ENCODE data around the gene LCN10.
"Not testable (repeated sequence)": the region's sequence is repeated elsewhere in the genome, so short reads cannot be mapped to it uniquely, and the experiment has no call there.

LCN10 gene
- 0 reads per million in 4 donors for total RNA-seq

DNA sequence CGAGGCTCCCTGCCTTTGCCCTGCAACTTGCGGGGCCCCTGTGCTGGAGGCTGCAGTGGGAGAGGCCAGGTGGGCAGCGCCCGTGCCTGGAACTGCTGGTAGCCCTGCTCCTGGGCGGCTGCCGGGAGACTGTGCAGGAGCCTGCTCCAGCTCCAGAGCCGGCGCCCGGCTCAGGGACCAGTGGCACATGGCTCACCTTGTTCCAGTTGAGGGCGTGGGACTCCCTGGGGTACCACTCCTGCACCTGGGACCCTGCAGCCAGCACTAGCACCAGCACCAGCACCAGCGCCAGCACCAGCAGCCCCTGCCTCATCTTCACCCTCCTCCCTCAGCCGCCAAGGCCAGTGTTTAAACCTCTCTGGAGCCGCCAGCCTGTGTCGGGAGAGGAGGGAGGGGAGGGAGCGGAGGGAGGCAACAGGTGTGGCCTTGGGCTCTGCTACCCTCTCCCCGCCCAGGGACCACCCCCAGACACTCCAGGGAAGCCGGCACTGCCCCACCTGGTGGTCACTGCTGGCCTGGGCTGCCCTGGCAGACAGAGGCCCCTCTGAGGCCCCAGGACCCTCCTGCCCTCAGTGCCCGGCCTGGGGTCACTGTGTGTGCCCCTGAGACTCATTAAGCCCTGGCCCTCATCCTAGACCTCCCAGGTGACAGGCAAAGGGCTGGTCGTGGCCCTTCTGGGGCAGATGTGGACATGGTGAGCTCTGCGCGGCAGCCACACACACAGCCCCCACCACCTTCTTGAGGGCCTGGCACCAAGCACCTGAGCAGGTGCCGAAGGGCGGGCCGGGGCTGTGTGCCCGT lies at the start of gene LCN10:
LCN10 (minus strand) TSS at position 350 of the 801 bp plus-strand sequence; CDS start at position 313, 37 bp downstream.
- DNase-seq: no peak

DNA sequence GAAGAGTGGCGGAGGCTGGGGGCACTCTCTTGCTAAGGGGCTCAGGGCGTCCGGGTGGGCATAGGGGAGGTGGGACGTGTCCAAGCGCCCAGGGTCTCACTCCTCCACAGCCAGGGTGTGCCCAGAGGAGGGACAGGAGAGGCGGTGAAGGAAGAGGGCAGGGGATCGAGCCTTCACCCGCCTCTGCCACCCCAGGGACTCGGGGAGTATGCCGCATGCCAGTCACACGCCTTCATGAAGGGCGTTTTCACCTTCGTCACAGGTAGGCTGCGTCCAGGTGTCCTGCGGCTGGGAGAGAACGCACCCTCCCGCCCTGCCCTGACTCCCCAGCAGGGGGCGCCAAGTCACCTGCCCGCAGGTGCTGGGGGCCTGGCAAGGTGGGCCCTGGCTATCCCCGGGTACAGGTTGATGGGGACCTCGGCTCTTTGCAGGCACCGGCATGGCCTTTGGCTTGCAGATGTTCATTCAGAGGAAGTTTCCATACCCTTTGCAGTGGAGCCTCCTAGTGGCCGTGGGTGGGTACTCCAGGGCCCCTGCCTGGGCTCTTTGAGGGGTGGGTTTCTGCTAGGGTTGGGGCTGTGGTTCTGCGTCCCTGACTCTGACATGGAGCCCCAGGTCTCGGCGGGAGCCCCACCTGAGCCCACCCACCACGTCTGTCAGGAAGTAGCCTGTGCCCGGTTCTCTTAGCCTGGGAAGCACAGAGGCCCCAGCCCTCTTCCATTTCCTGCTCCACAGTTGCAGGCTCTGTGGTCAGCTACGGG lies 49.0 kb upstream of the LCN10 start:
- peak; percentile 52 to 66 (median 62) for DNase-seq

DNA sequence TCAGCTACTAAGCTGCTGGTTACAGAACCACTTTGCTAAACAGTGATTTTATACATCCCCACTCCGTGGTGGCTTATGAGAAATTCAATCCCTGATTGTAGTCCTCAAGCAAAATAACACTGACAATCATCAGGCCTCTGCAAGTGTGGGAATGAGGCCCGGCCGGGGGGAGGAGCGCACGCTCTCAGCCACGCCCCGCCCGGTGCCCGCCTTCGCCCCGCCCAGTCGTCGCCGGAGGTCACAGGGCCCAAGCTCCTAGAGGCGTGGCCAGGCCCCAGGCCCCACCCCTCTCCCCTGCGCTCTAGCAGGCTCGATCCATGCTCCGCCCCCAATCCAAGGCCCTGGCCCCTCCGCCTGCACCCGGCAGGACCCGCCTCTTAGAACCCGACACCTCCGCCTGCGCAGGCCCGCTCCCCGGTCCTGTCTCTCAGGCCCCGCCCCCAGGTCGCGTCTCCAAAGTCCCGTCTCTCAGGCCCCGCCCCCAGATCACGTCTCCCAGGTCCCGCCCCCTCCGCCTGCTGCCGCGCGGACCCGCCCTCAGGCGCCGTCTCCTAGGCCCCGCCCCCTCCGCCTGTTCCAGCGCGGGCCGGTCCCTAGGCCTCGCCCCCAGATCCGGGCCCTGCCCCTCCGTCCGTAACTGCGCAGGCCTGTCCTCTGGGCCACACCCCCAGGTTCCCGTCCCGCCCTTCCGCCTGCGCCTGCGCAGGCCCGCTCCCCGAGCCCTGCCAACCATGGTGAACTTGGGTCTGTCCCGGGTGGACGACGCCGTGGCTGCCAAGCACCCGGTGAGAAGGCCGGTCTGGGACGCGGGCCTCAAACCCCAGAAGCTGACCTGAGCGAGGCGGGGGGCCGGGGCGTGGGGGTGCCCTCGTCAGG lies 48.1 kb upstream of the LCN10 start, which contains the start of gene TMEM141:
TMEM141 (plus strand) TSS at position 705 of the 876 bp plus-strand sequence; CDS start at position 732, 27 bp downstream.
- peak; percentile 99 to 100 (median 100) for DNase-seq

DNA sequence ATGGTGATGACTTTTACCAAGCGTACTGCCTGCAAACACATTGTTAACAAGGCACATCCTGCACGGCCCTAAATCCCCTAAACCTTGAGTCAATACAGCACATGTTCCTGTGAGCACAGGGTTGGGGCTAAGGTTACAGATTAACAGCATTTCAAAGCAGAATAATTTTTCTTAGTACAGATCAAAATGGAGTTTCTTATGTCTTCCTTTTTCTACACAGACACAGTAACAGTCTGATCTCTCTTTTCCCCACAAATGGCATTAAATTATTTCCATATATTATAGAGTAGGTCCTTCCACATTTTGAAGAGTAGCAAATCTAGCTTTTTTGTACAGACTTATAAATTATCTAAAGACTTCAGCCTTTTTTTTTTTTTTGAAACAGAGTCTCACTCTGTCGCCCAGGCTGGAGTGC lies 46.8 kb upstream of the LCN10 start:
- no peak for DNase-seq

DNA sequence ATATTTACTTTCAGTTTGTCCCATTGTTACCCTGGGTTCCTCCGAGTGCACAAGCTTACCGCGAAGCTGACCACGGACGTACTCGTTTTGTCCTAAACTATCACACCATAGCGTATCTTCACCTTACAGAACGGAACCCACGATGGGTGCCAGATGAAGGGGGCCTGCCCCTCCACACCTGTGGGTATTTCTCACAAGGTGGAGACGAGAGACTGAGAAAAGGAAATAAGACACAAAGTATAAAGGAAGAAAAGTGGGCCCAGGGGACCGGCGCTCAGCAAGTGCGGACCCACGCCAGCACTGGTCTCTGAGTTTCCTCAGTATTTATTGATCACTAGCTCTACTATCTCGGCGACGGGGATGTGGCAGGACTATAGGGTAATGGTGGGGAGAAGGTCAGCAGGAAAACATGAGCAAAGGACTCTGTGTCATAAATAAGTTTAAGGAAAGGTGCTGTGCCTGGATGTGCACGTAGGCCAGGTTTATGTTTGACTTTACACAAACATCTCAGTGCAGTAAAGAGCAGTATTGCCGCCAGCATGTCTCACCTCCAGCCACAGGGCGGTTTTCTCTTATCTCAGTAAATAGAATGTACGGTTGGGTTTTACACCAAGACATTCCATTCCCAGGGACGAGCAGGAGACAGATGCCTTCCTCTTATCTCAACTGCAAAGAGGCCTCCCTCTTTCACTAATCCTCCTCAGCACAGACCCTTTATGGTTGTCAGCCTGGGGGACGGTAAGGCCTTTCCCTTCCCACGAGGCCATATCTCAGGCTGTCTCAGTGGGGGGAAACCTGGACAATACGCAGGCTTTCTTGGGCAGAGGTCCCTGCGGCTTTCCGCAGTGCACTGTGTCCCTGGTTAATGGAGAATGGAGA lies 46.1 kb upstream of the LCN10 start:
- not testable (repeated sequence) for DNase-seq

DNA sequence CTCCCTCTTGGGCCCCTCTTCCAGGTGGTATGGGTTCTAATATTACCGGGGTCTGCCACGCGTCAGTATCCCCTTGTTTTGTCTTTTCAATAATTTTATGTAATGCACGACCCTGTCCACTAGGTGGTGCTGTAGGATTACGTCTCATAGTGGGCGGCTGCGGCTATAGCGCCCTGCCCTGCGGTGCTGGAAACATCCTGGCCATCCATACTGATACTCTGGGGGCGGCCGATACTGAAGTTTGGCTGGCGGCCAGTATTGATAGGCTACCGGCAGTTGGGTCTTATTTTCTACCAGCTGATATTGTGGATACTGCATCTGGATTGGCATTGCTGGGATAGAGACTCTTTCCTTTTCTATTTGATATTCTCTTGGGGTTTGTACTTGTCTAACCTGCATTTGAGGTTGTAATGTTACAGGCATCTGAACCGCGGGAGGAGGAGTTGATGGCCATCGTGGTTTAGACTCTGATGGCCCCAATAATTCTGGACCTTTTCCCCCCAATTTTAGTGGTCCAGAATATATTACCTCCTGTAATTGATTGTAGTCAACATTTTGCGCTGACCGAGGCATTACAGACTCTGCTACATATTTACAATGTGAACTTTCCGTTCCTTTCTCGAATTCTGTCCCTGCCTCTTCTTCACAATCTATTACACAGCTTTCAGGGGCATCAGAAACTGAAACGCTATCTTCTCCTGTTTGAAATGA lies 45.1 kb upstream of the LCN10 start:
- peak in 4 of 5 donors; percentile 50 to 73 (median 62) for DNase-seq

DNA sequence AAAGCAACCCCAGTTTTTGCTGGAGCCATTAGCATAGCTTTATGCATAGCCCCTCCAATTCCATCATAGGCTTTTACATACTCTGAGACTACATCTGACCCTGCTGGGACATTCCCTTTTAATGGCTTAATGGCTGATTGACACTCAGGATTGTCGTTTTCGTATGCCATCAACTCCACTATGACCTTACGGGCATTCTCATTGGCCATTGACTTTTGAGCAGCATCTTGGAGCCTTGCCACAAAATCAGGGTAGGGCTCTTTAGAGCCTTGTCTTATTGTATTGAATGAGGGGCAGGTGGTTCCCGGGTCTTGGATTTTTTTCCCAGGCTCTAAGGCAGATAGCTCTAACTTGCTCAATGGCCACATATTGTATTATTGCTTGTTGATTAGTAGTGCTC lies 44.2 kb upstream of the LCN10 start:
- DNase-seq: not testable (repeated sequence)

DNA sequence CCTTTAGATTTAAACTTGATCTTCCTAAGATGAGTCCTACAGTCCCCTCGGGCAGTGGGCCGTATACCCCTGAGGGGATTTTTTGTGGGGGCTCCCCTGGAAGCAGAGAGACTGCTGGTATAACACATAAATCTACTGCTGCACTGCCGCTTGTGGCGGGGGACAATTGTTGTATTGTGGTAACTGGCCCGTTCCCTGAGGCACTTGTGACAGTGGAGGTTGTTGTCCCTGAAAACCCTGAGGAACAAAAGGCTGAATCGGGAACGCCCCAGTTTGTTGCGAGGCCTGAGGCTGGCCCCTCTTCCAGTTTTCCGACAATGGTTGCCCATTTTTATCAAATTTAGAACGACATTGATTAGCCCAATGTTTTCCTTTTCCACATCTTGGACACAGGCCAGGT lies 43.7 kb upstream of the LCN10 start:
- no peak for DNase-seq

DNA sequence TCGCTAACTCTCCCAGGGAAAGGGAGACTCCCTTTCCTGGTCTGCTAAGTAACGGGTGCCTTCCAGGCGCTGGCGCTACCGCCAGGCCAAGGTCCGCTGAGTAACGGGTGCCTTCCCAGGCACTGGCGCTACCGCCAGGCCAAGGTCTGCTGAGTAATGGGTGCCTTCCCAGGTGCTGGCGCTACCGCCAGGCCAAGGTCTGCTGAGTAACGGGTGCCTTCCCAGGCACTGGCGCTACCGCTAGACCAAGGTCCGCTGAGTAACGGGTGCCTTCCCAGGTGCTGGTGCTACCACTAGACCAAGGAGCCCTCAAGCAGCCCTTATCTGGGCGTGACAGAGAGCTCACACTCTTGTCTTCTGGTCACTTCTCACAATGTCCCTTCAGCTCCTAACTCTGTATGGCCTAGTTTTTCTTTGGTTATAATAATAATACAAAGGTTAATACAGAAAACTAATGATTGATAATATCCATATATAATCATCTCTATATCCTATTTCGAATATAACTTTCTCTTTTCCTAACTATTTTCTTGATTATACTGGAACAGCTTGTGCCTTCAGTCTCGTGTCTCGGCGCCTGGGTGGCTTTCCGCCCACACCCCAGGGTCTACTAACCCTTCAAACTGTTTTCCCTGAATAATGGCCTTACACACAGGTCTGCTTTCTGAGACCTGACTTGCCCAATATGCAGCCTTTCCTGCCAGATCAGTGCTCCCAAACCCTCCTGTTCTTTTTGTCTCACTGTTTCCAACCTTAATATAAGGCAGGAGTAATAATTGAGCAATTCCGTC lies 43.0 kb upstream of the LCN10 start:
- DNase-seq: not testable (repeated sequence)

DNA sequence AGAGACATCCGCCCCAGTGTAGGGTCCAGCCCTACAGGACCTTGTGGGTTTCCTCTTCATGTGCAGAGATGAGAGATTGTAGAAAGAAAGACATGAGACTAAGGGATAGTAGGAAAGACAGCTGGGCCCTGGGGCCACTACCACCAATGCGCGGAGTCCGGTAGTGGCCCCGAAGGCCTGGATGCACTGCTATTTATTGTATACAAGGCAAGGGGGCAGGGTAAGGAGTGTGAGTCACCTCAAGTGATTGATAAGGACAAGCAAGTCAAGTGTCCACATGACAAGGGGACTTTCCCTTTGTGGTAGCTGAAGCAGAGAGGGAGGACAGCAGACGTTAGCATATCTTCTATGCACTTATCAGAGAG lies 42.2 kb upstream of the LCN10 start:
- no peak for DNase-seq

DNA sequence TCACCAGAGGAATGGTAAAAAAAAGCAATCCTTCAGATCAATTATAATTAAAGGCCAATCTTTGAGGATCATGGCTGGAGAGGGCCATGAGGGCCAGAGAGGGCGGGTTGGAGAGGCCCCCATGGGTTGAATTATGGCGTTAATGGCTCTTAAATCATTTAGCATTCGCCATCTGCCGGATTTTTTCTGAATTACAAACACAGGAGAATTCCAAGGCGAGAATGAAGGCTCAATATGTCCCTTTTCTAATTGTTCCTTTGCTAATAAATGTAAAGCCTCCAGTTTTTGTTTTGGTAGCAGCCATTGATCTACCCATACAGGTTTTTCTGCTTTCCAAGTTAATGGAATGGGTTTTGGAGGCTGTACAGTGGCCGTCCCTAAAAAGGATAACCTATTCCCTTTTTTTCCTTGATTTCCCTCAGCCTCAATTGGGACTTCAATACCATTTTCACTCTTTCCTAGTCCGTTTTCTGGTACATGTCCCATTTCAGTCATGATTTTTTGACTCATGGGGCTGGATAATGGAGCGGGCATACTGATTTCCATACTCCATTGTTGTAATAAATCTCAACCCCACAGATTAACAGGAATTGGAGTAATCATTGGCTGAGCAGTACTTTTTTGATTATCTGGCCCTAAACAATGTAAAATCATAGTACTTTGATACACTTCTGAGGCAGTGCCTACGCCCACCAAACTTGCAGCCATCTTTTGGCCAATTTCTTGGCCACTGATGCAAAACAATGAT lies 41.7 kb upstream of the LCN10 start:
- no peak for DNase-seq

DNA sequence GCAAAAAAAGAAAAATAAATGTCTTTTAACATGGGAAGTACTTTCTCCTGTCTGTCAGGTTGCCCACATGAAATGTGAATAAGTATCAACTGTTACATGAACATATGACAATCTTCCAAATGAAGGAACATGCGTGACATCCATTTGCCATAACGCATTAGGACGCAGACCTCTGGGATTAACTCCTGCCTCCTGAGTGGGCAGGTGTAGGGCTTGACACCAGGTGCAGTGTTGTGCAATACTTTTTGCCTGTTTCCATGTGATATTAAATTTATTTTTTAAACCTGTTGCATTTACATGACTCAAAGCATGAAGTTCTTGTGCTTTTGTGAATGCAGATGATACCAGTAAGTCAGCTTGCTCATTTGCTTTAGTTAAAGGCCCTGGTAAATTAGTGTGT lies 39.7 kb upstream of the LCN10 start:
- no peak for DNase-seq

DNA sequence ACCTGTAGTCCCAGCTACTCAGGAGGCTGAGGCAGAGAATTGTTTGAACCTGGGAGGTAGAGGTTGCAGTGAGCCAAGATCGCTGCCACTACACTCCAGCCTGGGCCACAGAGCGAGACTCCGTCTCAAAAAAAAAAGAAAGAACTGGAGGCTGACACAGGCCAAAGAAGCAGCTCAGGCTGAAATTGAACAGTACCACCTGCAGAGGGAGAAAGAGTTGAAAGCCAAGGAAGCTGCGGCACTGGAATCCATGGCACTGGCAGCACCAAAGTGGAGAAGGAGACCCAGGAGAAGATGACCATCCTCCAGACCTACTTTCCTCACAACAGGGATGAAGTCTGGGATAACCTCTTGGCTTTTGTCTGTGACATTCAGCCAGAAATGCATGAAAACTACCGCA lies 37.1 kb upstream of the LCN10 start:
- DNase-seq: no peak

DNA sequence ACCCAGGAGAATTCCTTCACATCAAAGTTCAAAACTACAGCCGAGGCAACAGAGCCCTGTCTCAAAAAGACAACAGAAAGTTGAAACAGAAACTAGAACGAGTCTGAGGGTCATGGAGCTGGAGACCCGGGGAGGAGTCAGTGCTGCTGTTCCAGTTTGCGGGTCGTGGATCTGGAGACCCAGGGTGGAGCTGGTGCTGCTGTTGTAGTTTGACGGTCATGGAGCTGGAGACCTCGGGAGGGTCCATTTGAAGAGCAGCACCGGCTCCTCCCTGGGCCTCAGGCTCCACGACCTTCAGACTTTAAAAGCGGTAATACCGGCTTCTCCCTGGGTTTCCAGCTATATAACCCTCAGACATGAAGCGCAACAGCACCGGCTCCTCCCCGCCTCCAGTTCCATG lies 34.6 kb upstream of the LCN10 start:
- DNase-seq: no peak

DNA sequence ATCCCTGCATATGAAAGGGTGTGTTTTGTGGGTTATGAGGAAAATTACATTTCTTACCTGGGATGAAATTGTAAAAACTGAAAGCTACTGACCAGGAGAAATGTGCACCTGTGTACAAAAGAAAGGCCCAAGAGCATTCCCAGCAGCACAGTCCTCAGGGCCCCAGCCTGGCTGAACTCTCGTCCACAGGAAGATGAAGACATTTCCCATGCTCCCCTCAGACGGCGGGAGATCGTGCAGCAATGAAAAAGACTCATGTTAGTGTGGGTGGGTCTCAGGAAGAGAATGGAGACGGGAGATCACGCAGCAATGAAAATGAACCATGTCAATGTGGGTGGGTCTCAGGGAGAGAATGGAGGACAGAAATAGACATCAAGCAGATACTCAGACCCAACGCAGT lies 34.2 kb upstream of the LCN10 start:
- no peak for DNase-seq

DNA sequence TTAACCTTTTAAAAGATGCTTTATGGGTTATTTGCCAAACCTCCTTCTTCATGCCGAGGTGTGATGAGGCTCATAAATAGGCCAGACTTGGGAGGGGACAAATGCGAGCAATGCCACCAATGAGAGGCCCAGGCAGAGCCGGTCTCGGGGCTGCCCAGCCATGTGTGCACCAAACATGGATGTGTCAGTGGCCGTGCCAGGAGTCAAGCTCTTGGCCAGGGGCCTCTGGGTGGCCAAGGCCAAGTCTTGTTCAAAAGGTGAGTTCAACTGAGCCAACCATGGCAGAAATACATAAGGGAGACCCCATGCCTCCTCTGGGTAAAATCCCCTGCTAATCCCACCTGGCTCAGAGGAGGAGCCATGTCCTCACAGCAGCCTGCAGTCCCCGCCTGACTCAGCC lies 32.5 kb upstream of the LCN10 start:
- no peak for DNase-seq

DNA sequence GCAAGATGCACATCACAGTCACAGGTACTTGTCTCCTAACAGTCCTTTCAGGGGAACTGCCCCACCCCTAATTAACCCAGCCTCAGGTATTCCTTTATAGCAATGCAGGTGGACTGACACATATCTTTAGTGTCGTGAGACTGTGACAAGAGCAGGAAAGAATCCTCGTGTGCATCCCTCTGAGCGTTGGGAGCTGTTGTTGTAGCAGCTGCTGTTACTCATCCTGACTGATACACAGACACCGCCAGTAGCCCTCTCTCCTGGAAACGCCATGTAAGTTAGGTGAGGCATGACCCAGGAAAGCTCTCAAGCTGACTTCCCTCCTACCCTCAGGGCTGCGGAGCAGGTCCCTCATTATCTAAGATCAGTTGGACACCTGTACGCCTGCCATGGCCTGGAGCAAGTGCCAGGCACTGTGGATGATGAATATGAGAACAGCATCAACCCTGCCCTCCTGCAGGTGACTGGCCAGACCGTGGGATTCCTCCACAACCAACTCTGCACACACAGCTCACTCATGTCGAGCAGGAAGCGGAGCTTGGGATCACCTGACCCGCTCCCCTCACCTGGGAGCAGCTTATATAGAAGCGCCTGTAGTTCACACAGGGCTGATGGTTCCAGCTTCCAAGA lies 31.8 kb upstream of the LCN10 start:
- no peak for DNase-seq

DNA sequence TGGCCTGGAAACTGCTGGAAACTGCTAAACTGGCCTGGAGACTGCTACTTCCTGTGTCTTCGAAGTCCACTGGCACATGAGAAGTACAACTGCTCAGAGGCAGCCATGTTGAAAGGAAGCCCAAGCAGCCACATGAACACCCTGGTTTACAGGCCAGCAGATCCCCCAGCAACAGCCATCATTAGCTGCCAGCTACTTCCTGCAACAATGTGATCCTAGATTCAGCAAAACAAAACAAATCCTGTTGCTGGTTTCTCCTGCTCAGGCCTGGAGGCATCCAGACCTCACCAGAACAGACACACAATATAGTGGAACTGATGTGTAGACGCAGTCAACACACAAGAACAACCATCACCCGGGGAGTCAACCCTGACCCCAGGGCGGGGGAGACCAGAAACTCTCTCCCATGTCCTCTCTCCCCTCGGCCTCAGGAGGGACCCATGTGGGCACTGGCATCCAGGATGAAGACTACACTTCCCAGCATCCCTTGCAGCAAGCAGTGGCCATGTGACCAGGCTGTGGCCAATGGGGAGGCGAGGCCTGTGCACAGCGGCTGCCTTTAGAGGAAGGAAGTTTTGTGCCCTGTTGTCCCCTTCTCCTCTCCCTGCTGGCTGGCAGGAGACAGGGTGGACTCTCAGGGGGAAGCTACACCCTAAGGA lies 30.8 kb upstream of the LCN10 start:
- no peak for DNase-seq

Measured in T-helper 1 cell (primary cell).